IMR-90 (cell line): ENCODE data around the gene DUS1L. TPM values are rescaled to one million over a fixed set of nuclear protein-coding genes. Genes with fewer than 3 reads are reported as not detected.

ENCODE experiments used
- ATAC-seq: fragments of 200-7000 bp; cut with Tn5 transposase; 2 replicates; pipeline ENCODE4 v1.9.1; 2020; ENCODE audit warnings: low read depth, mild to moderate bottlenecking, moderate library complexity
- BruUV-seq: library from RNA; stranded (reverse); fragments of 400-500 nt; replicated peaks from 2 replicates; lab custom pipeline; 2021; lab: Mats Ljungman, UMichigan
- CTCF ChIA-PET: fragments of 300-600 bp; formaldehyde crosslinking; extraction: SDS; loops from one replicate; lab custom pipeline; 2021; ENCODE audit warnings: antibody characterized with exemption; lab: Yijun Ruan, JAX
- POLR2A ChIA-PET: fragments of 300-600 bp; sonication (Branson Sonifier 250); formaldehyde crosslinking; loops from one replicate; lab custom pipeline; 2022; ENCODE audit warnings: antibody characterized with exemption; ENCODE audit not compliant: unreplicated experiment; lab: Charles Lee
- DNase-seq: peaks from one replicate; pipeline ENCODE4 v3.0.0; 2013
- H2AFZ ChIP-seq: replicated peaks from 2 replicates; pipeline ENCODE3; 2013; ENCODE audit warnings: low read length, mild to moderate bottlenecking; ENCODE audit not compliant: poor library complexity
- H2AK5ac ChIP-seq: 2 replicates; pipeline ENCODE4 v1.6.1; 2013; ENCODE audit warnings: low read depth, low read length, inconsistent platforms
- H2AK9ac ChIP-seq: replicated peaks from 2 replicates; pipeline ENCODE3; 2013; ENCODE audit warnings: mild to moderate bottlenecking, low read depth, low read length, moderate library complexity; ENCODE audit not compliant: poor library complexity
- H2BK120ac ChIP-seq: 2 replicates; pipeline ENCODE4 v1.6.1; 2013; ENCODE audit warnings: low read depth, low read length, inconsistent platforms
- H2BK15ac ChIP-seq: 3 replicates; pipeline ENCODE4 v1.6.1; 2013; ENCODE audit warnings: low read depth, low read length, inconsistent platforms
- H2BK20ac ChIP-seq: 2 replicates; pipeline ENCODE4 v1.6.1; 2013; ENCODE audit warnings: low read depth, mild to moderate bottlenecking, inconsistent platforms, low read length, moderate library complexity
- H2BK5ac ChIP-seq: 2 replicates; pipeline ENCODE4 v1.6.1; 2013; ENCODE audit warnings: mild to moderate bottlenecking, low read depth, low read length, inconsistent platforms; ENCODE audit not compliant: poor library complexity, severe bottlenecking
- H3K14ac ChIP-seq: replicated peaks from 2 replicates; pipeline ENCODE4 v1.6.1; 2013; ENCODE audit warnings: low read depth, low read length, inconsistent platforms
- H3K18ac ChIP-seq: 2 replicates; pipeline ENCODE4 v1.6.1; 2013; ENCODE audit warnings: low read depth, low read length, control low read depth
- H3K23ac ChIP-seq: 2 replicates; pipeline ENCODE4 v1.6.1; 2013; ENCODE audit warnings: low read depth, low read length, inconsistent platforms
- H3K27ac ChIP-seq: 2 replicates; pipeline ENCODE4 v1.5.1; 2013; ENCODE audit warnings: mild to moderate bottlenecking, control low read depth, low read length; ENCODE audit not compliant: insufficient read depth
- H3K27me3 ChIP-seq: 2 replicates; pipeline ENCODE4 v1.6.1; 2013; ENCODE audit warnings: low read length; ENCODE audit not compliant: control insufficient read depth, insufficient read depth
- H3K36me3 ChIP-seq: 2 replicates; pipeline ENCODE4 v1.6.1; 2013; ENCODE audit warnings: low read length, mixed read lengths; ENCODE audit not compliant: control insufficient read depth, insufficient read depth
- H3K4ac ChIP-seq: 2 replicates; pipeline ENCODE4 v1.6.1; 2013; ENCODE audit warnings: low read depth, low read length, inconsistent platforms
- H3K4me1 ChIP-seq: 2 replicates; pipeline ENCODE4 v1.6.1; 2013; ENCODE audit warnings: low read length, mixed read lengths; ENCODE audit not compliant: control insufficient read depth, insufficient read depth
- H3K4me2 ChIP-seq: 2 replicates; pipeline ENCODE4 v1.6.1; 2013; ENCODE audit warnings: low read depth, mild to moderate bottlenecking, control low read depth, low read length, moderate library complexity
- H3K4me3 ChIP-seq: 2 replicates; pipeline ENCODE4 v1.5.1; 2013; ENCODE audit warnings: low read depth, mild to moderate bottlenecking, control low read depth, low read length, moderate library complexity; ENCODE audit not compliant: insufficient read depth
- H3K56ac ChIP-seq: 2 replicates; pipeline ENCODE4 v1.6.1; 2013; ENCODE audit warnings: low read length, inconsistent platforms; ENCODE audit not compliant: insufficient read depth; ENCODE audit errors: extremely low read depth
- H3K79me1 ChIP-seq, 2 experiments: 2 replicates each; pipeline ENCODE4 v1.6.1; 2013; ENCODE audit warnings: low read length in 2 of 2, inconsistent platforms in 1 of 2, low read depth in 1 of 2
- H3K9ac ChIP-seq: 2 replicates; pipeline ENCODE4 v1.6.1; 2013; ENCODE audit warnings: low read depth, low read length, control low read depth
- H3K9me1 ChIP-seq: 2 replicates; pipeline ENCODE4 v1.6.1; 2013; ENCODE audit warnings: low read length, inconsistent platforms; ENCODE audit not compliant: insufficient read depth
- H3K9me3 ChIP-seq: 2 replicates; pipeline ENCODE4 v1.6.1; 2013; ENCODE audit warnings: low read length; ENCODE audit not compliant: control insufficient read depth, insufficient read depth
- H4K20me1 ChIP-seq: 2 replicates; pipeline ENCODE4 v1.6.1; 2013; ENCODE audit warnings: low read length, inconsistent platforms; ENCODE audit not compliant: insufficient read depth
- H4K5ac ChIP-seq: 2 replicates; pipeline ENCODE4 v1.6.1; 2013; ENCODE audit warnings: mild to moderate bottlenecking, low read depth, low read length, control low read depth
- H4K8ac ChIP-seq, 2 experiments: 2 replicates each; pipeline ENCODE4 v1.6.1; 2013; ENCODE audit warnings: low read depth in 2 of 2, low read length in 2 of 2, control low read depth in 1 of 2, inconsistent platforms in 1 of 2
- H4K91ac ChIP-seq: 2 replicates; pipeline ENCODE4 v1.6.1; 2013; ENCODE audit warnings: low read depth, low read length, inconsistent platforms; ENCODE audit not compliant: insufficient read depth
- CTCF ChIP-seq: conservative IDR thresholded peaks from 2 replicates; pipeline ENCODE4 v1.5.1; 2012; ENCODE audit warnings: mild to moderate bottlenecking, low read depth, low read length, improper control_type of control experiment
- FOS ChIP-seq: fragments of 150-350 bp; IDR thresholded peaks from 2 replicates; pipeline ENCODE4 v1.6.1; 2016; ENCODE audit warnings: low read depth, low read length
- MAFK ChIP-seq: IDR thresholded peaks from 2 replicates; pipeline ENCODE4 v1.6.1; 2012; ENCODE audit warnings: low read depth, low read length, improper control_type of control experiment
- MAZ ChIP-seq: IDR thresholded peaks from 2 replicates; pipeline ENCODE4 v1.6.1; 2012; ENCODE audit warnings: low read depth, mild to moderate bottlenecking, low read length, improper control_type of control experiment, moderate library complexity, borderline replicate concordance
- RCOR1 ChIP-seq: IDR thresholded peaks from 2 replicates; pipeline ENCODE4 v1.6.1; 2012; ENCODE audit warnings: mild to moderate bottlenecking, low read length, improper control_type of control experiment; ENCODE audit not compliant: insufficient replicate concordance
- RFX5 ChIP-seq: IDR thresholded peaks from 2 replicates; pipeline ENCODE4 v1.8.0; 2012; ENCODE audit warnings: low read depth, mild to moderate bottlenecking, low read length, moderate library complexity
- WGBS, 2 experiments: methylation state at CpG; one replicate each; pipeline versions ENCODE4 v1.1.5 to v1.1.7; 2013; ENCODE audit warnings: missing lambda C conversion rate in 2 of 2; ENCODE audit not compliant: insufficient read length in 1 of 2; ENCODE audit errors: extremely low coverage in 2 of 2; 5-methylcytosine and 5-hydroxymethylcytosine counted together
- dilution Hi-C: fragments of 300-500 bp; cut with HindIII; formaldehyde crosslinking; loops from one replicate; pipeline ENCODE4 v1.14.3; 2018; ENCODE audit warnings: low sequenced_read_pairs; ENCODE audit not compliant: unreplicated experiment
- in situ Hi-C: fragments of 300-500 bp; cut with MboI; formaldehyde crosslinking; loops from 3 replicates; pipeline ENCODE4 v1.14.3; 2019; ENCODE audit warnings: low sequenced_read_pairs, inconsistent platforms, mixed read lengths
- intact Hi-C: fragments of 100-400 bp; cut with micrococcal nuclease; formaldehyde crosslinking; loops from 2 replicates; pipeline ENCODE4 v1.10.0; 2022
- polyA plus RNA-seq, 3 experiments: library from polyadenylated mRNA; depleted of rRNA; stranded (reverse); fragments of >200 nt; gene quantifications; 2 replicates each; pipeline ENCODE4 v1.2.3, GENCODE V29; 2012; ENCODE audit warnings: low replicate concordance in 1 of 3
- total RNA-seq: library from RNA; depleted of rRNA; stranded (reverse); fragments of >200 nt; gene quantifications from 2 replicates; pipeline ENCODE4 v1.2.3, GENCODE V29; 2012

The DUS1L gene
- total and polyA plus RNA-seq, 2 of the 4 experiments (the other 2 are of a cell fraction), result 29.0 to 76.9 TPM

GRCh38 chr17:82047914-82048570 lies 17.6 kb downstream of the DUS1L start:
- Histone ChIP-seq H3K9me3 (no peaks in the 10 kb centered on the region), H3K18ac (no peak overlapping the region), H3K23ac (no peak overlapping the region), H3K4ac (no peak overlapping the region), H3K9ac (no peak overlapping the region), H3K9me1 (peaks cover 7% of the 10 kb centered on the region), H3K27ac (no peak overlapping the region), H3K27me3 (no peaks in the 10 kb centered on the region), H3K79me1 (peaks cover 10 to 26% of the 10 kb centered on the region in 2 experiments), H3K36me3 (peaks cover 30% of the 10 kb centered on the region), H2BK120ac (no peak overlapping the region), H3K56ac (no peak overlapping the region), H4K8ac (no peak overlapping the region), H3K4me2 (no peak overlapping the region), H3K4me3 (no peak overlapping the region), H4K20me1 (peaks cover 4% of the 10 kb centered on the region), H4K91ac (no peak overlapping the region), H2BK20ac (no peak overlapping the region), H4K5ac (no peak overlapping the region), H3K4me1 (peaks cover 14% of the 10 kb centered on the region), H2AFZ (no peak overlapping the region), H2BK15ac (no peak overlapping the region), H2AK5ac (no peak overlapping the region), H2AK9ac (no peak overlapping the region), H2BK5ac (no peak overlapping the region), H3K14ac (no peak overlapping the region)
- DNase-seq, result no peak
- dilution Hi-C loops, result no loop called here
- TF ChIP-seq RFX5, result no peak
- TF ChIP-seq MAZ, result no peak
- TF ChIP-seq CTCF, result no peak
- no peak for TF ChIP-seq MAFK
- TF ChIP-seq FOS, result no peak
- TF ChIP-seq RCOR1, result no peak
- no peak for ATAC-seq
- in situ Hi-C loops, result no loop called here
- intact Hi-C loops, result no loop called here
- no TSS peak for BruUV-seq
- POLR2A ChIA-PET, result interaction anchor here (0.5 kb wide), 1 partner anchor 88 kb away, joined by 5 read pairs; no protein-coding TSS in a partner anchor
- CTCF ChIA-PET, result no interaction called here
- WGBS, 2 experiments, result 97% methylated on average over 12 of the region's 25 CpGs; no CpG with 5 or more reads in 1 of the 2 experiments
